OCI-M1 (cell line): ENCODE results near the gene ZNF276.

Experiments
- DNase-seq: peaks from one replicate; lab custom pipeline; 2025; lab: John Stamatoyannopoulos, UW

Gene ZNF276

DNA sequence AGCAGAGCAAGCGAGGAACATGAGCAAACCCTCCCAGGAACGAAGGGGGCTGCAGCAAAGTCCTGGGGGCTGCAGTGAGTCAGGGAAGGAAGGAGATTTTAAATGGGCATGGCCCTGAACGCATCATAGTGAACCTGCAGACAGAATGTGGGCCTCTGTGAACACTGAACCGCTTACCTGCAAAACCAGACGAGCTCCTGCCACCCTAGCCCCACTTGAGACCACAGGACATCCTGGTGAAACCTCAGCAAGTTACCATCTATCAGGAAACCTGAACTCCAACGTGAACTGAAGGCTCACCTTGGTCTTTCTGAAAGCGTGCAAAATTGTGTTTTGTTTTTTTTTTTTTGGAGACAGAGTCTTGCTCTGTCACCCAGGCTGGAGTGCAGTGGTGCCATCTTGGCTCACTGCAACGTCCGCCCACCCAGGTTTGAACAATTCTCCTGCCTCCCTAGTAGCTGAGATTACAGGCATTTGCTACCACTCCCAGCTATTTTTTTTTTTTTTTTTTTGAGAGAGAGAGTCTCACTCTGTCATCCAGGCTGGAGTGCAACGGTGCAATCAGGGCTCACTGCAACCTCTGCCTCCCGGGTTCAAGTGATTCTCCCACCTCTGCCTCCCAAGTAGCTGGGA is 64.3 kb downstream of the ZNF276 start:
- DNase-seq: no peak

GRCh38 chr16:89786474-89787364 is 65.4 kb downstream of the ZNF276 start:
- peak; percentile 11 for DNase-seq

DNA sequence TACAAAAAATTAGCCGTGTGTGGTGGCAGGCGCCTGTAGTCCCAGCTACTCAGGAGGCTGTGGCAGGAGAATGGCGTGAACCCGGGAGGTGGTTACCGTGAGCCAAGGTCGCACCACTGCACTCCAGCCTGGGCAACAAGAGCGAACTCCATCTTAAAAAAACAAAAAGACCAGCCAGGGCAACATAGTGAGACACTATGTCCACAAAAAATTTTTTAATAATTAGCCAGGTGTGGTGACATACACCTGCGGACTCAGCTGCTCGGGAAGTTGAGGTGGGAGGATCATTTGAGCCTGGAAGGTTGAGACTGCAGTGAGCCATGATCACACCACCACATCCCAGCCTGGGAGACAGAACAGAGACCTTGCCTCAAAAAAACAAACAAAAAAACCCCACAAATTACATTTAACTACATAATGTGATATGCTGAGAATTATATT is 66.0 kb downstream of the ZNF276 start:
- DNase-seq: no peak
